GM15510 (cell line): ENCODE results near the gene BID.

Experiments used
- POLR2A ChIP-seq: IDR thresholded peaks from 3 replicates; pipeline ENCODE4 v1.6.1; 2011; ENCODE audit warnings: borderline replicate concordance; ENCODE audit not compliant: insufficient read length; ENCODE audit errors: extremely low read depth

Gene BID

DNA sequence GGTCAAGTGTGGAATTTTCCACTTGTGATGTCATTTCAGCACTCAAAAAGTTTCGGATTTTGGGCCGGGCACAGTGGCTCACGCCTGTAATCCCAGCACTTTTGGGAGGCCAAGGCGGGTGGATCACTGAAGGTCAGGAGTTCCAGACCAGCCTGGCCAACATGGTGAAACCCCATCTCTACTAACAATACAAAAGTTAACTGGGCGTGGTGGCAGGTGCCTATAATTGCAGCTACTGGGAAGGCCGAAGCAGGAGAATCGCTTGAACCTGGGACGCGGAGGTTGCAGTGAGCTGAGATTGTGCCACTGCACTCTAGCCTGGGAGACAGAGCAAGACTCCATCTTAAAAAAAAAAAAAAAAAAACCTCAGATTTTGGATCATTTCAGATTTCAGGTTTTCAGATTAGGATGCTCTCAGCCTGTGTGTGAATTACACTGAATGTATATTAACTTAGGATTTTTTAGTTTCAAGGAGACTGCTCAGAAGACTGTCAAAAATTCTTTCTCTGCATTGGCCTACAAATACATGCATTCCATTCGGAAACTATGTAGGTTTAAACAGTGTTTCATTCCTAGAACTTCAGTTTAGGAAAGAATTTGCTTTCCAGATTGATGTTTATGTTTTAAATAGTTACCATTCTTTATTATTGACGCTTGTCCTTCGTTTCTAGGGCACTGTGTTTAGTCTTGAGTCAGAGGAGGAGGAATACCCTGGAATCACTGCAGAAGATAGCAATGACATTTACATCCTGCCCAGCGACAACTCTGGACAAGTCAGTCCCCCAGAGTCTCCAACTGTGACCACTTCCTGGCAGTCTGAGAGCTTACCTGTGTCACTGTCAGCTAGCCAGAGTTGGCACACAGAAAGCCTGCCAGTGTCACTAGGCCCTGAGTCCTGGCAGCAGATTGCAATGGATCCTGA, 48.0 kb downstream of the BID start:
- no peak for TF ChIP-seq POLR2A

- TF ChIP-seq POLR2A = no peak
These were observed 48.8 kb downstream of the BID start for GRCh38 chr22:17725500-17725796.

- TF ChIP-seq POLR2A = no peak
These were observed 49.4 kb downstream of the BID start for GRCh38 chr22:17724678-17725499.

- no peak for TF ChIP-seq POLR2A
These were observed 50.0 kb downstream of the BID start for GRCh38 chr22:17724241-17724640.

DNA sequence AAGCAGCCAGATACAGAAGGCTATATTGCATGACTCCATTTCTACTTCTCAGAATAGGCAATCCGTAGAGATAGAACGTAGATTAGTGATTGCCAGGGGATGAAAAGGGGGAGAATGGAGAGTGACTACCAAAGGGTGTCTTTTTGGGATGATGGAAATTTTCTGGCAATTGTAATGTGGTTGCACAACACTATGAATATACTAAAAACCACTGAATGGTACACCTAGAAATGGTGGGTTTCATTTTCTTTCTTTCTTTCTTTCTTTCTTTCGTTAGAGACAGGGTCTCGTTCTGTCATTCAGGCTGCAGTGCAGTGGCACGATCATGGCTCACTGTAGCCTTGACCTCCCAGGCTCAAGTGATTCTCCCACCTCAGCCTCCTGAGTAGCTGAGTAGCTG, 54.4 kb downstream of the BID start:
- TF ChIP-seq POLR2A = no peak

DNA sequence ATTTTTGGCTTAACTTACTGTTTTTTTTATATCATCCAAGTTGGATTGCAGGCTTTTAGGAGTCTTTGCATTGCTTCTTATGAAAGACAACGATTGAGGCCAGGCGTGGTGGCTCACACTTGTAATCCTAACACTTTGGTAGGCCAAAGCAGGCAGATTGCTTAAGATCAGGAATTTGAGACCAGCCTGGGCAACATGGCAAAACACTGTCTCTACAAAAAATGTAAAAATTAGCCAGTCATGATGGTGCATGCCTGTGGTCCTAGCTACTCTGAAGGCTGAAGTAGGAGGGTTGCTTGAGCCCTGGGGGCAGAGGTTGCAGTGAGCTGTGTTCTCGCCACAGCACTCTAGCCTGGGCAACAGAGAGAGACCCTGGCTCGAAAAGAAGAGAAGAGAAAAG, 56.6 kb downstream of the BID start:
- TF ChIP-seq POLR2A = no peak

GRCh38 chr22:17716529-17716928, 57.7 kb downstream of the BID start:
- no peak for TF ChIP-seq POLR2A

DNA sequence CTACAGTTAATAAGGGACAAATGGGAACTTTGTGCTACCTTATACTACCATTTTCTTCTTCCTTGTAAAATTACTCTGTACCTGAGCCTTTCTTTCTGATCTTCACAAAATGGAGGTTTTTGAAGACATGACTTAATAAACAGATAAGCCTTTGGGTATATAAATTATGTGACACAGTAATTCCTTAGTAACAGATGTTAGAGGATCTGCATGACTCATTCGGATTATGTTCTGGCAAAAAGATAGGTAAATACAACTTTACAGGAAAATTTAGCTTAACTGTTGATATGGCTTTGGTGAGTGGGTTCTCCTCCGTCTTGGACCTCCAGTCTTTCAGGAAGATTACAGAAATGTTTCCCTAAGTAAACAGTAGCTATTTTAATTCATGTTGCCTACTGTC, 61.8 kb downstream of the BID start:
- no peak for TF ChIP-seq POLR2A

DNA sequence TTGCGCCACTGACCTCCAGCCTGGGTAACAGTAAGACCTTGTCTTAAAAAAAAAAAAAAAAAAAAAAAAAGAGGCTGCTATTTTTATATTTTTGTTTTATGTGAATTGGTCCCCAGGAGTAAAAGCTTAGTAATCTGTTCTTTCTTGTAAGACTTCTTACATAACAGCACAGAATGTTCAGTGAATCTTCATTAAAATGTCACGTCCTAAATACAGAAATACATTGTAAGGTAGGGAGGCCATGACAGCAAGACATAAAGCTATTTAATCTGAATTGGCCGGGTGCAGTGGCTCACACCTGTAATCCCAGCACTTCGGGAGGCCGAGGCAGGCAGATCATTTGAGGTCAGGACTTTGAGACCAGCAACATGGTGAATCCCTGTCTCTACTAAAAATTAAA, 64.2 kb downstream of the BID start:
- no peak for TF ChIP-seq POLR2A

- no peak for TF ChIP-seq POLR2A
These were observed 66.7 kb downstream of the BID start for GRCh38 chr22:17707526-17707925.

GRCh38 chr22:17706947-17707346, 67.3 kb downstream of the BID start:
- TF ChIP-seq POLR2A = no peak

- TF ChIP-seq POLR2A = no peak
These were observed 68.0 kb downstream of the BID start for GRCh38 chr22:17705951-17706900.

DNA sequence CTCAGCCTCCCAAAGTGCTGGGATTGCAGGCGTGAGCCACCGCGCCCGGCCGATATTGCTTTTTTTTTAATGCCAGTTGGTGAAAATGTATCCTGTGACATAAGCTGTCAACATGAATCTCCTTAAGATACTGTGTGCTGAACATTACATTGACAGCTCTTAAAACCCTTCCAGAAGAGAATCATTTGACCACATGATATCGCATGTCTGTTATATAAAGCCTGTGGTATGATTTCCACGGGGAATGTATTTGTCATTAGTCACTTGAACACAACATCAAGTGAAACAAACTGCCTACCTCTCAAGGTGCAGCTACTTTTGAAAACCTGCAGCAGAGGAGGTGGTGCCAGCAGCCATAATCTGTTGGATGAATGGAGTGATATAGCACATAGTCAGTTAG, 68.7 kb downstream of the BID start:
- no peak for TF ChIP-seq POLR2A

DNA sequence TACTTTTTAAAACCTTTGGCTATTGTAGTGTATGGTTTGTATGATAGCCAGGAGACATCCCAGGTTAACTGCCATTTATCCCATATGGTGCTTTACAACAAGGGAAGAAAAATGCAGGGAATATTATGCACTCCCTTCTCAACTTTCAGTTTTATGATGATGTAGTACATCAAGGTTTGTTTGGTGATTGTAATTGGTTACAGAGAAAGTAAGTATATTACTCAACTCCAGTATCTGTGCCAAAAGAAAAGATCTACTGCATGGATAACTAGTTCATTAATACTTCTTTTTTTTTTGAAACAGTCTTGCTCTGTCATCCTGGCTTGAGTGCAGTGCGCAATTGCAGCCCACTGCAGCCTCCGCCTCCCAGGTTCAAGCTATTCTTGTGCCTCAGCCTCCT, 70.5 kb downstream of the BID start:
- no peak for TF ChIP-seq POLR2A

- TF ChIP-seq POLR2A = no peak
These were observed 73.5 kb downstream of the BID start for GRCh38 chr22:17700778-17701177.
